Nephron (organoid): ENCODE data around the gene KRT84.

ENCODE experiments used
- H3K27ac Mint-ChIP-seq, 3 experiments: 2 replicates each; pipeline ENCODE4 v1.8.0; 2020; ENCODE audit warnings: mixed read lengths in 3 of 3, mild to moderate bottlenecking in 2 of 3, moderate library complexity in 1 of 3
- H3K27me3 Mint-ChIP-seq: 2 replicates; pipeline ENCODE4 v1.8.0; 2021; ENCODE audit warnings: low read depth, mild to moderate bottlenecking, moderate library complexity, mixed read lengths
- H3K36me3 Mint-ChIP-seq: 2 replicates; pipeline ENCODE4 v1.8.0; 2020; ENCODE audit warnings: low read depth, mixed read lengths
- H3K4me1 Mint-ChIP-seq: 2 replicates; pipeline ENCODE4 v1.8.0; 2020; ENCODE audit warnings: mixed read lengths
- H3K4me3 Mint-ChIP-seq, 3 experiments: 2 replicates each; pipeline ENCODE4 v1.8.0; 2020; ENCODE audit warnings: mild to moderate bottlenecking in 3 of 3, mixed read lengths in 3 of 3, moderate library complexity in 2 of 3
- H3K9me3 Mint-ChIP-seq: 2 replicates; pipeline ENCODE4 v1.8.0; 2020; ENCODE audit warnings: mixed read lengths
- TF ChIP-seq, protein P1 (sequence below), 3 experiments: fragments of 200-600 bp; sonication (generic); IDR thresholded peaks; one replicate each; pipeline ENCODE4 v1.5.0; 2021; ENCODE audit warnings: antibody characterized with exemption in 3 of 3; ENCODE audit not compliant: unreplicated experiment in 3 of 3

KRT84 gene

GRCh38 chr12:52394836-52395405, 9.5 kb upstream of the KRT84 start:
- Mint-ChIP-seq H3K4me1 (peaks cover 9% of the 10 kb centered on the region), H3K27ac (peak overlapping the region in 1 of 3 experiments; percentile 39), H3K9me3 (no peaks in the 10 kb centered on the region), H3K27me3 (peaks cover 23% of the 10 kb centered on the region), H3K36me3 (no peaks in the 10 kb centered on the region), H3K4me3 (no peak overlapping the region)
- TF ChIP-seq, protein P1, sequence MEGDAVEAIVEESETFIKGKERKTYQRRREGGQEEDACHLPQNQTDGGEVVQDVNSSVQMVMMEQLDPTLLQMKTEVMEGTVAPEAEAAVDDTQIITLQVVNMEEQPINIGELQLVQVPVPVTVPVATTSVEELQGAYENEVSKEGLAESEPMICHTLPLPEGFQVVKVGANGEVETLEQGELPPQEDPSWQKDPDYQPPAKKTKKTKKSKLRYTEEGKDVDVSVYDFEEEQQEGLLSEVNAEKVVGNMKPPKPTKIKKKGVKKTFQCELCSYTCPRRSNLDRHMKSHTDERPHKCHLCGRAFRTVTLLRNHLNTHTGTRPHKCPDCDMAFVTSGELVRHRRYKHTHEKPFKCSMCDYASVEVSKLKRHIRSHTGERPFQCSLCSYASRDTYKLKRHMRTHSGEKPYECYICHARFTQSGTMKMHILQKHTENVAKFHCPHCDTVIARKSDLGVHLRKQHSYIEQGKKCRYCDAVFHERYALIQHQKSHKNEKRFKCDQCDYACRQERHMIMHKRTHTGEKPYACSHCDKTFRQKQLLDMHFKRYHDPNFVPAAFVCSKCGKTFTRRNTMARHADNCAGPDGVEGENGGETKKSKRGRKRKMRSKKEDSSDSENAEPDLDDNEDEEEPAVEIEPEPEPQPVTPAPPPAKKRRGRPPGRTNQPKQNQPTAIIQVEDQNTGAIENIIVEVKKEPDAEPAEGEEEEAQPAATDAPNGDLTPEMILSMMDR (IDR thresholded peaks at IDR 0.05; ENCODE audit: unreplicated experiment in 3 of 3): no peak

DNA sequence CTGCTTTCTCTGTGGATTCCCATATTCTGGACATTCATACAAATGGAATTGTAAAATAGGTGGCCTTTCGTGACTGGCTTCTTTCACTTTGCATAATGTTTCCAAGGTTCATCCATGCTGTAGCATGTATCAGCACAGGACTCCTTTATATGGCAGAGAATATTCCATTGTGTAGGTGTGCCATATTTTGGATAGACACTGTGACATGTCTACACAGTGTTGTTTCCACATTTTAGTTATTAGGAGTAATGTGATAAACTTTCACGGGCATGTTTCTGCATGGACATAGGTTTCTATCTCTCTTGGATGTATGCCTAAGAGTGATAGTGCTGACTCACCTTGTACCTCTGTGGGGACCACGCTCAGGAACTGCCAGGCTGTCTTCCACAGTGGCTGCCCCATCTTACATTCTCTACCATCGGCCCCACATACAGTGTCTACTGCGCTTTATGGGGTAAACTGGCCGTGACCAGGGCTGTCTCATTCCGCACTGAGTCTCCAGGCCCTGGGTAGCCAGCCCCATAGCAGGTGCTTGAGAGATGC, 7.1 kb upstream of the KRT84 start:
- Mint-ChIP-seq H3K27ac (no peak overlapping the region), H3K4me3 (no peak overlapping the region), H3K9me3 (no peaks in the 10 kb centered on the region)

DNA sequence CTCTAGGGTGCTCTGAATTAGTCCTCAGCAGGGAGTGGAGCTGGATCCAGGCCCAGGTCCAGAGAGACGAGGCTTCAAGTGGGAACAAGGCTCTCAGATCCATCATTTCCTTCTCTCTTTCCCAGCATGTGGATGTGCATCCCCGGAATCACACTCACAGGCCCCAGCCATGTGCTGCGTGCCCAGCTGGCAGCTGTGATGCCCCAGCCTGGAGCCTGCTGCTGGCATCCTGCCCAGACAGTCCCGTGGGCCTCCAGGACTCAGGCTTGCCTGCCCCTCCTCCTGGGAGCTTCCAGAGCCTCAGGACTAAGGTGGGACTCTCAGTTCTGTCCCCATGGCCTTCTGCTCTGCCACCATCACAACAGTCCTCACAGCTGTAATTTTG, 6.2 kb upstream of the KRT84 start:
- Mint-ChIP-seq H3K36me3 (no peaks in the 10 kb centered on the region), H3K4me1 (peaks cover 13% of the 10 kb centered on the region)
- TF ChIP-seq, protein P1 (IDR thresholded peaks at IDR 0.05; ENCODE audit: unreplicated experiment in 3 of 3): no peak

More for the DNA sequence above, 7.1 kb upstream of the KRT84 start:
- Mint-ChIP-seq H3K4me1 (peaks cover 13% of the 10 kb centered on the region), H3K36me3 (no peaks in the 10 kb centered on the region), H3K27me3 (peaks cover 30% of the 10 kb centered on the region)
- TF ChIP-seq, protein P1 (IDR thresholded peaks at IDR 0.05; ENCODE audit: unreplicated experiment in 3 of 3): no peak

DNA sequence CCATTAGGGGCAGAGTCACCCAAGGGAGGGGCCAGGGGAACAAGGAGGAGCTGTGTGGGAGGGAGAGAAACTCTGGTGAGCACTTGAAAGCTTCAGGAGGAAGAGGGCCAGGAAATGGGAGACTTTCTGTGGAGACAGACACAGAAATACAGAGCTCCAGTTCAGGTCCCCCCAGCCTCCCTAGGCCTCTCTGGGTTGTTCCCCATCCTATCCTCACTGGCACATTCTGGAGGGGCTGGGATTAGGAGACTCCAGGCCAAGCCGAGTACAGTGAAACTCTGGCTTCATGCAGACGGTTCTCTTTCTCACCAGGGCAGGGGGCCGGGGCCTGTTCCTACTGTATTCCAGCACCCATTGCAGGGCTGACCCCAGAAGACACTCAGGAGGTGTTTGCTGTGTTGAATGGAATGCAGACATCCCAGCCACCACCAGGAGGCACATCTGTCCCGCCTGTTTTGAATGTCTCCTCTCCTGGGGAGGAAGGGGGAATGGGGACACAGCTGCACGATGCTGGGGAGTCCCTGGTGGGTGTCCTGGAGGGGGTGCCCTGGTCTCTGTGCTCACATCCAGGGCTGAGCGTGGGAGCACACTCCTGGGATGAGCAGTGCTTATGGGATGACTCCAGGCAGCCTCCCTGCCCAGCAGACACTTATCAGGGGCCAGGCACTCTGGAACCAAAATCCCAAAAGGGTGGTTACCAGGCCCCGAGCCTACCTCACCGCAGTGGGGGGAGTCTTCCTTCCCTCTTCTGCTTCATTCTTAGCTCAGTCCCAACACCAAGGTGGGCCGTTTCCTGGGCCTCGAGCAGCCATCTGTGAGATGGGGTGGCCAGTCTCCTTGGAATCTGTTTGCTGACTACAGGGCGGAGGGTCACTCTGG, 5.5 kb upstream of the KRT84 start:
- H3K36me3 Mint-ChIP-seq: no peaks in the 10 kb centered on the region
- no peak overlapping the region for H3K27ac Mint-ChIP-seq
- no peaks in the 10 kb centered on the region for H3K9me3 Mint-ChIP-seq
- peaks cover 18% of the 10 kb centered on the region for H3K27me3 Mint-ChIP-seq
- H3K4me1 Mint-ChIP-seq: peaks cover 13% of the 10 kb centered on the region
- TF ChIP-seq, protein P1 (IDR thresholded peaks at IDR 0.05; ENCODE audit: unreplicated experiment in 3 of 3): peak; percentile 44 to 53 (median 49)
- no peak overlapping the region for H3K4me3 Mint-ChIP-seq

More for the DNA sequence above, 6.2 kb upstream of the KRT84 start:
- Mint-ChIP-seq H3K27me3 (peaks cover 21% of the 10 kb centered on the region), H3K27ac (no peak overlapping the region), H3K9me3 (no peaks in the 10 kb centered on the region), H3K4me3 (no peak overlapping the region)

- Mint-ChIP-seq H3K27me3 (peaks cover 11% of the 10 kb centered on the region), H3K27ac (peak overlapping the region in 2 of 3 experiments; percentile 35 to 46), H3K4me1 (peaks cover 13% of the 10 kb centered on the region), H3K36me3 (no peaks in the 10 kb centered on the region), H3K4me3 (no peak overlapping the region), H3K9me3 (no peaks in the 10 kb centered on the region)
- TF ChIP-seq, protein P1 (IDR thresholded peaks at IDR 0.05; ENCODE audit: unreplicated experiment in 3 of 3): no peak
These were observed 4.1 kb upstream of the KRT84 start for GRCh38 chr12:52389313-52390207.
